ENCODE measurements around the gene TERT.
"Not testable (repeated sequence)": the region's sequence is repeated elsewhere in the genome, so short reads cannot be mapped to it uniquely, and the experiment has no call there.

TERT gene

GRCh38 chr5:1294835-1295649 is at the start of gene TERT:
Gene TERT, minus strand, starts transcription at chr5:1295068. Its CDS starts 79 bp downstream, at chr5:1294989.
- DNase-seq = no peak

- no peak for DNase-seq
Observed at GRCh38 chr5:1343931-1344901, 49.3 kb upstream of the TERT start.

GRCh38 chr5:1343315-1343751 is 48.5 kb upstream of the TERT start:
- no peak for DNase-seq

GRCh38 chr5:1342711-1343110 is 47.8 kb upstream of the TERT start:
- DNase-seq = not testable (repeated sequence)

- DNase-seq = no peak
Observed at GRCh38 chr5:1342268-1342667, 47.4 kb upstream of the TERT start.

- no peak for DNase-seq
Observed at GRCh38 chr5:1341863-1342262, 47.0 kb upstream of the TERT start.

GRCh38 chr5:1339818-1340210 is 44.9 kb upstream of the TERT start:
- not testable (repeated sequence) for DNase-seq

- not testable (repeated sequence) for DNase-seq
Observed at GRCh38 chr5:1339139-1339817, 44.4 kb upstream of the TERT start.

- no peak for DNase-seq
Observed at GRCh38 chr5:1338506-1339070, 43.7 kb upstream of the TERT start.

- no peak for DNase-seq
Observed at GRCh38 chr5:1338196-1338490, 43.3 kb upstream of the TERT start.

GRCh38 chr5:1337489-1338195 is 42.8 kb upstream of the TERT start:
- no peak for DNase-seq

GRCh38 chr5:1336749-1337488 is 42.1 kb upstream of the TERT start:
- no peak for DNase-seq

- no peak for DNase-seq
Observed at GRCh38 chr5:1336106-1336561, 41.3 kb upstream of the TERT start.

GRCh38 chr5:1335540-1336095 is 40.8 kb upstream of the TERT start:
- no peak for DNase-seq

GRCh38 chr5:1334831-1335539 is 40.1 kb upstream of the TERT start:
- no peak for DNase-seq

GRCh38 chr5:1333986-1334385 is 39.1 kb upstream of the TERT start:
- no peak for DNase-seq

GRCh38 chr5:1333286-1333685 is 38.4 kb upstream of the TERT start:
- not testable (repeated sequence) for DNase-seq

GRCh38 chr5:1332461-1333001 is 37.7 kb upstream of the TERT start:
- no peak for DNase-seq

- no peak for DNase-seq
Observed at GRCh38 chr5:1331861-1332405, 37.1 kb upstream of the TERT start.

Data from DMS153 (cell line).